GM19043 (cell line): ENCODE measurements around the gene CRABP2.
A peak's percentile ranks its signal among the peaks of the same experiment; 100 is the strongest.

ENCODE experiments used
- ATAC-seq: cut with Tn5 transposase; IDR thresholded peaks from one replicate; pipeline ENCODE4 v1.9.1; 2021; ENCODE audit warnings: low read depth; ENCODE audit not compliant: unreplicated experiment

Gene CRABP2

GRCh38 chr1:156705321-156705917 lies at the start of gene CRABP2:
Gene CRABP2 (minus strand): TSS chr1:156705583. CDS start chr1:156705446, 137 bp downstream.
- no peak for ATAC-seq

GRCh38 chr1:156754219-156754618 lies 48.8 kb upstream of the CRABP2 start:
- no peak for ATAC-seq

- ATAC-seq = no peak
Measured at GRCh38 chr1:156752843-156753482, 47.6 kb upstream of the CRABP2 start.

GRCh38 chr1:156751757-156752481 lies 46.5 kb upstream of the CRABP2 start:
- ATAC-seq = peak; percentile 62

GRCh38 chr1:156751451-156751756 lies 46.0 kb upstream of the CRABP2 start, which contains the start of gene HDGF:
Gene HDGF (minus strand): TSS chr1:156751675. CDS start chr1:156751429, 246 bp downstream.
- ATAC-seq = no peak

- ATAC-seq = peak; percentile 13
Measured at GRCh38 chr1:156750711-156751450, 45.5 kb upstream of the CRABP2 start.

- no peak for ATAC-seq
Measured at GRCh38 chr1:156750191-156750672, 44.8 kb upstream of the CRABP2 start.

- ATAC-seq = no peak
Measured at GRCh38 chr1:156749419-156750118, 44.2 kb upstream of the CRABP2 start.

- ATAC-seq = no peak
Measured at GRCh38 chr1:156748670-156749418, 43.5 kb upstream of the CRABP2 start.

GRCh38 chr1:156747742-156748669 lies 42.6 kb upstream of the CRABP2 start:
- no peak for ATAC-seq

GRCh38 chr1:156746728-156747631 lies 41.6 kb upstream of the CRABP2 start:
- ATAC-seq = no peak

- ATAC-seq = no peak
Measured at GRCh38 chr1:156746406-156746727, 41.0 kb upstream of the CRABP2 start.

- ATAC-seq = no peak
Measured at GRCh38 chr1:156745881-156746280, 40.5 kb upstream of the CRABP2 start.

GRCh38 chr1:156744786-156745419 lies 39.5 kb upstream of the CRABP2 start:
- ATAC-seq = no peak

GRCh38 chr1:156744344-156744743 lies 39.0 kb upstream of the CRABP2 start:
- no peak for ATAC-seq

- no peak for ATAC-seq
Measured at GRCh38 chr1:156743367-156744302, 38.3 kb upstream of the CRABP2 start.
